HepG2 (cell line): ENCODE measurements around the gene GPRC5D. TPM values are rescaled to one million over a fixed set of nuclear protein-coding genes. Genes with fewer than 3 reads are reported as not detected.

Experiments used
- ATAC-seq: fragments of 200-7000 bp; cut with Tn5 transposase; 3 replicates; pipeline ENCODE4 v1.9.1; 2020; ENCODE audit warnings: mild to moderate bottlenecking, moderate library complexity
- BruUV-seq: library from RNA; stranded (reverse); fragments of 400-500 nt; replicated peaks from 2 replicates; lab custom pipeline; 2021; lab: Mats Ljungman, UMichigan
- CTCF ChIA-PET: fragments of 300-600 bp; formaldehyde crosslinking; extraction: SDS; loops from one replicate; lab custom pipeline; 2021; ENCODE audit warnings: low total read pairs, inconsistent platforms, low intra/inter-chr PET ratio; lab: Yijun Ruan, JAX
- POLR2A ChIA-PET: fragments of 350-600 bp; sonication (Branson Sonifier 250); formaldehyde crosslinking; loops from one replicate; lab custom pipeline; 2020; ENCODE audit warnings: antibody characterized with exemption, inconsistent platforms; lab: Yijun Ruan, JAX
- DNase-seq: peaks from one replicate; pipeline ENCODE4 v3.0.0-alpha.2; 2015; ENCODE audit warnings: low spot score
- FAIRE-seq: peaks from 3 replicates; lab custom pipeline; 2011; peaks lifted over from hg19 to GRCh38; lab: Jason Lieb, UNC
- H2AFZ ChIP-seq: one replicate; pipeline ENCODE4 v1.6.1; 2011; ENCODE audit warnings: low read length, inconsistent platforms
- H3K27ac ChIP-seq: fragments of 300-600 bp; 3 replicates; pipeline ENCODE4 v1.8.0; 2011; ENCODE audit warnings: mixed run types, mild to moderate bottlenecking, mixed read lengths, low read length, inconsistent platforms; ENCODE audit not compliant: insufficient read depth; ENCODE audit errors: extremely low read length
- H3K27me3 ChIP-seq, 2 experiments: fragments of 200-600 bp in 1 of 2; 2 replicates in 1 of 2; 3 replicates in 1 of 2; pipeline versions ENCODE4 v1.6.0 to v1.8.0; 2011; ENCODE audit warnings: low read length in 2 of 2, mild to moderate bottlenecking in 2 of 2, moderate library complexity in 2 of 2, inconsistent platforms in 1 of 2; ENCODE audit not compliant: insufficient read depth in 2 of 2, control insufficient read depth in 1 of 2
- H3K36me3 ChIP-seq, 2 experiments: fragments of 200-600 bp in 1 of 2; replicated peaks in 1 of 2; 2 replicates in 1 of 2; 3 replicates in 1 of 2; pipeline versions ENCODE4 v1.5.1 to v1.8.0; 2011; ENCODE audit warnings: low read length in 2 of 2, inconsistent platforms in 1 of 2; ENCODE audit not compliant: insufficient read depth in 2 of 2, control insufficient read depth in 1 of 2
- H3K4me1 ChIP-seq: 2 replicates; pipeline ENCODE4 v1.5.1; 2012; ENCODE audit warnings: low read length, inconsistent platforms; ENCODE audit not compliant: insufficient read depth
- H3K4me2 ChIP-seq: 2 replicates; pipeline ENCODE4 v1.6.0; 2011; ENCODE audit warnings: low read depth, low read length, inconsistent platforms
- H3K4me3 ChIP-seq, 3 experiments: fragments of 200-600 bp in 1 of 3; sonication (generic), shearing (Covaris generic) in 1 of 3; replicated peaks in 1 of 3; 2 replicates each; pipeline ENCODE4 v1.5.1; 2011 to 2016; ENCODE audit warnings: low read length in 3 of 3, inconsistent platforms in 2 of 3, low read depth in 2 of 3, mild to moderate bottlenecking in 2 of 3, control low read depth in 1 of 3, mixed read lengths in 1 of 3; ENCODE audit not compliant: insufficient read depth in 1 of 3
- H3K79me2 ChIP-seq: one replicate; pipeline ENCODE4 v1.6.1; 2011; ENCODE audit warnings: low read length, inconsistent platforms; ENCODE audit not compliant: insufficient read depth
- H3K9ac ChIP-seq: 2 replicates; pipeline ENCODE4 v1.6.0; 2011; ENCODE audit warnings: mild to moderate bottlenecking, low read depth, low read length, inconsistent platforms; ENCODE audit not compliant: insufficient read depth
- H3K9me3 ChIP-seq: 2 replicates; pipeline ENCODE4 v1.5.1; 2012; ENCODE audit warnings: mild to moderate bottlenecking, low read length
- H4K20me1 ChIP-seq: 2 replicates; pipeline ENCODE4 v1.6.0; 2011; ENCODE audit warnings: inconsistent platforms, mild to moderate bottlenecking, low read length, moderate library complexity; ENCODE audit not compliant: insufficient read depth
- CENPT ChIP-seq: sonication (generic); formaldehyde crosslinking; IDR thresholded peaks from 2 replicates; pipeline ENCODE4 v1.8.0; 2022; ENCODE audit warnings: low read depth, mild to moderate bottlenecking, moderate library complexity, missing genetic modification reagents
- HNRNPH1 ChIP-seq: fragments of 200-400 bp; formaldehyde crosslinking; optimal IDR thresholded peaks from 2 replicates; pipeline ENCODE3; 2017; ENCODE audit warnings: mild to moderate bottlenecking, low read depth, low read length
- KDM5A ChIP-seq: fragments of 200-600 bp; sonication (generic); IDR thresholded peaks from 2 replicates; pipeline ENCODE4 v1.7.0; 2018; ENCODE audit warnings: antibody characterized with exemption, mild to moderate bottlenecking, low read length, borderline replicate concordance
- MYC ChIP-seq: sonication (generic); formaldehyde crosslinking; IDR thresholded peaks from 2 replicates; pipeline ENCODE4 v1.9.0; 2021; ENCODE audit warnings: missing genetic modification reagents, borderline replicate concordance
- RORA ChIP-seq: sonication (generic); formaldehyde crosslinking; IDR thresholded peaks from 2 replicates; pipeline ENCODE4 v1.5.0; 2020; ENCODE audit warnings: mild to moderate bottlenecking, missing genetic modification reagents, moderate library complexity
- SNAI1 ChIP-seq: sonication (generic); formaldehyde crosslinking; IDR thresholded peaks from 2 replicates; pipeline ENCODE4 v1.5.0; 2020; ENCODE audit warnings: mild to moderate bottlenecking, missing genetic modification reagents, borderline replicate concordance
- TAF1 ChIP-seq: sonication (generic); formaldehyde crosslinking; IDR thresholded peaks from 2 replicates; pipeline ENCODE4 v1.4.0; 2020; ENCODE audit warnings: missing genetic modification reagents
- ZNF251 ChIP-seq: sonication (generic); formaldehyde crosslinking; IDR thresholded peaks from 2 replicates; pipeline ENCODE4 v1.9.0; 2021; ENCODE audit warnings: mild to moderate bottlenecking, missing genetic modification reagents
- ZNF569 ChIP-seq: sonication (generic); formaldehyde crosslinking; IDR thresholded peaks from 2 replicates; pipeline ENCODE4 v1.5.0; 2020; ENCODE audit warnings: mild to moderate bottlenecking, missing genetic modification reagents, moderate library complexity, borderline replicate concordance
- ZNF780A ChIP-seq: sonication (generic); formaldehyde crosslinking; IDR thresholded peaks from 2 replicates; pipeline ENCODE4 v1.8.0; 2022; ENCODE audit warnings: mild to moderate bottlenecking, missing genetic modification reagents, moderate library complexity
- WGBS: methylation state at CpG from one replicate; pipeline ENCODE4 v1.1.6; 2017; ENCODE audit warnings: low lambda C conversion rate; 5-methylcytosine and 5-hydroxymethylcytosine counted together
- in situ Hi-C: cut with HindIII; loops from 2 replicates; pipeline ENCODE4 v1.10.0; 2017; ENCODE audit warnings: low pct_unique_long_range_greater_than_20kb; ENCODE audit not compliant: extremely low pct_ligation_motif_present
- intact Hi-C: fragments of 100-400 bp; cut with micrococcal nuclease; formaldehyde crosslinking; loops from one replicate; pipeline ENCODE4 v1.10.0; 2022; ENCODE audit not compliant: unreplicated experiment
- polyA plus RNA-seq, 8 experiments: library from polyadenylated mRNA; depleted of rRNA in 3 of 8; stranded (reverse) in 7 of 8; unstranded in 1 of 8; fragments of >200 nt; fragmentation: Illumina TruSeq in 4 of 8; extraction: Trizol in 4 of 8; gene quantifications; 2 replicates each; pipeline versions ENCODE4 v1.2.1 to v1.2.3, GENCODE V29; 2011 to 2016; ENCODE audit warnings: low read depth in 4 of 8, missing spikeins in 1 of 8, mixed read lengths in 1 of 8; ENCODE audit not compliant: insufficient read depth in 1 of 8
- total RNA-seq, 5 experiments: library from RNA; depleted of rRNA; stranded (reverse); fragments of >200 nt; fragmentation: Illumina TruSeq; extraction: Trizol; gene quantifications; 2 replicates each; pipeline ENCODE4 v1.2.3, GENCODE V29; 2016; ENCODE audit warnings: low read depth in 1 of 5

Gene GPRC5D
- total and polyA plus RNA-seq, 2 of the 13 experiments (the other 11 are each of a cell fraction or from before 2014, with no cell fraction given), result not detected

DNA sequence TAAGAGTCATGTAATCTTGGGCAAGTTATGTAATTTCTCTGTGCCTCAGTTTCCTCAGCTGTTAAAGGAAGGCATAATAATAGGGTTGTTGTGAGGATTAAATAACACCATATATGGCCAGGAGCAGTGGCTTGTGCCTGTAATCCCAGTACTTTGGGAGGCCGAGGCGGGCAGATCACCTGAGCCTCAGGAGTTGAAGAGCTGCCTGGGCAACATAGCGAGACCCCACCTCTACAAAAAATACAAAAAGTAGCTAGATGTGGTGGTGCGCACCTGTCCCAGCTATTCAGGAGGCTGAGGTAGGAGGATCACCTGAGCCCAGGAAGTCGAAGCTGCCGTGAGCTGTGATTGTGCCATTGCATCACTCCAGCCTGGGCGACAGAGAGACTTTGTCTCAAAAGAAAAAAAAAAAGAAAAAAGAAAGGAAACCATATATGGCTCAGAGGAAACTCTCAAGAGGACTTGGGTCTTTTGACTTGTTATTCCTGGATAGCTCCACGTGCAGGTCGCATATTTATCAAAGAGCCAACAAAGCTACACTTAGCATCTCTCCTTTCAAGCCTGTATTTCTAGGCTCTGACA, 53.7 kb downstream of the GPRC5D start (continued):
- TF ChIP-seq ZNF251 (CRISPR knock-in tag), result no peak
- TF ChIP-seq ZNF569, result no peak
- no peak for TF ChIP-seq RORA (CRISPR knock-in tag)
- no peak for TF ChIP-seq SNAI1
- no peak for TF ChIP-seq ZNF780A (CRISPR knock-in tag)
- no peak for TF ChIP-seq KDM5A
- no peak for TF ChIP-seq HNRNPH1

GRCh38 chr12:12897302-12897701, 54.7 kb downstream of the GPRC5D start:
- 0 out of 2 replicates have a peak, but pooled peaks cover 9% of the 10 kb centered on the region for H3K4me1 ChIP-seq
- intact Hi-C loops, result no loop called here

More at GRCh38 chr12:12897302-12897701, 54.7 kb downstream of the GPRC5D start:
- TF ChIP-seq TAF1 (CRISPR knock-in tag) (no peak), MYC (CRISPR knock-in tag) (no peak), CENPT (no peak)
- H3K27me3 ChIP-seq, result peaks cover 3 to 18% of the 10 kb centered on the region in 2 experiments; a peak in 4 of 5 replicates
- BruUV-seq, result no TSS peak
- no peaks in the 10 kb centered on the region for H3K79me2 ChIP-seq
- in situ Hi-C loops, result no loop called here
- CTCF ChIA-PET, result no interaction called here
- no peak overlapping the region for H2AFZ ChIP-seq
- no peak overlapping the region for H3K4me2 ChIP-seq
- no peak overlapping the region for H3K9ac ChIP-seq
- no peaks in the 10 kb centered on the region for H4K20me1 ChIP-seq
- no peaks in the 10 kb centered on the region for H3K36me3 ChIP-seq
- ATAC-seq (no peak), FAIRE-seq (no peak), DNase-seq (no peak)
- WGBS, result 68% methylated on average over 6 of the region's 6 CpGs
- no peaks in the 10 kb centered on the region for H3K9me3 ChIP-seq
- H3K4me3 ChIP-seq, result no peak overlapping the region
- no peak overlapping the region for H3K27ac ChIP-seq
- POLR2A ChIA-PET, result no interaction called here
